ENCODE results near the gene CDH23. TPM values are rescaled to one million over a fixed set of nuclear protein-coding genes. Genes with fewer than 3 reads are reported as not detected.

CDH23 gene
- polyA plus RNA-seq, 2 donors, result 1.6 to 3.2 TPM

DNA sequence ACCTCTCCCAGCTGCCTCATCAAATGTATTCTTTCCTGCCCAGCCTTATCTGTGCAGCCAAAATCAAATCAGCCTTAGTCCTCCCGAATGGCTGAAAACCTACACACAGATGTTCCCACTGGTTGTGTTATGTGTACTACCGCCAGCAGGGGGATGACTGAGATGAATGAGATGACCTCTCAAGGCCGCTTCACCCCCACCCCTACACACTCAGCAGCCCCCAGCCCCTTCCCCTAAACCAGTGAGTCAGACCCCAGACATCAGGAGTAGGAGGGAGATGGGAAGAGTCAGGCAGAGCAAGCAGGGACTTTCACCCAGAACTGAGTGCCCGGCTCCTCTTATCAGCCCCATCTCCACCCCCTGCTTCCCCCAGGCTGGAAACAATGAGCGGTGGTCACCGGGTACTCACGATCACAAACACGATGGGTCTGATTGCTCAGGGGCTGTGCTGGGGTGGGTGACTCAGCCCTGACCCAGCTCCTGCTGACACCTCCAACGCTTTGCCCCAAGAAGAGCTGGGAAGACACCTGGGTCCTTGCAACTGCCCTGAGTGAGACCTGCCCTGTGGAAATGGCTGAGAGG is 329.4 kb downstream of the CDH23 start:
- no peaks in the 10 kb centered on the region for H3K27me3 ChIP-seq (ENCODE audit: control insufficient read depth in 1 of 2, insufficient read depth in 2 of 2, low read length in 2 of 2)
- no peaks in the 10 kb centered on the region for H3K9me3 ChIP-seq (ENCODE audit: control insufficient read depth in 2 of 2, insufficient read depth in 1 of 2, low read depth in 1 of 2, low read length in 1 of 2)
- no peak overlapping the region for H3K4me3 ChIP-seq (ENCODE audit: low read depth in 1 of 2, low read length in 2 of 2)
- no peaks in the 10 kb centered on the region for H3K36me3 ChIP-seq (ENCODE audit: control insufficient read depth in 2 of 2, insufficient read depth in 2 of 2, low read length in 1 of 2)
- peak overlapping the region; percentile 90 to 94 for H3K27ac ChIP-seq (ENCODE audit: low read depth in 2 of 2, low read length in 1 of 2)
- peaks cover 5 to 27% of the 10 kb centered on the region in 2 donors for H3K4me1 ChIP-seq (ENCODE audit: control insufficient read depth in 2 of 2, insufficient read depth in 2 of 2, low read length in 1 of 2)
- 48 to 63% methylated on average over 9 of the region's 9 CpGs for WGBS, 2 donors

DNA sequence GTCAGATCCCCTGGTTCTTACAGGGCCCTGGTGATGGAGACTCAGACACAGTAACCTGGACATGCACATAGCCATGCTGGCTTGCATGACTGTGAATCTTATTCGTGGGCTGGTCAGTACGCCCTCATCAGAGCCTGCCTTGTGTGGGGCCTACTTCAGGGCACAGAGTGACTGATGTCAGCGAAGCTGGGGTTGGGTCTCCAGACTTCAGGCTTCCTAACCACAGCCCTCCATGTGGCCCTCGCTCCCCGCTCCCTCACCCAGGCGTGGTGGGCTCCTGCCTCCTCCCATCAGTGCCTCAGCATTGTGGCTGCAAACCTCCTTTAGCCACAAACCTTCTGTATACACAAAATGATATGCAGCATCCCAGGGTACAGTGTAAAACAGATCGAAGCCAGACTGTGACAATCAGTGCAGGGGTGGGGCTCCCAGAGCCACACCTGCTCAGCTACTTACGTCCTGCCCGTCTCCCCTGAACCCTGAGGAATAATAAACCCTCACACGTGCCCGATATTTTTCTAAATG is 329.9 kb downstream of the CDH23 start:
- Histone ChIP-seq H3K27me3 (ENCODE audit: control insufficient read depth in 1 of 2, insufficient read depth in 2 of 2, low read length in 2 of 2) (no peaks in the 10 kb centered on the region), H3K36me3 (ENCODE audit: control insufficient read depth in 2 of 2, insufficient read depth in 2 of 2, low read length in 1 of 2) (no peaks in the 10 kb centered on the region), H3K4me1 (ENCODE audit: control insufficient read depth in 2 of 2, insufficient read depth in 2 of 2, low read length in 1 of 2) (peaks cover 5 to 25% of the 10 kb centered on the region in 2 donors), H3K9me3 (ENCODE audit: control insufficient read depth in 2 of 2, insufficient read depth in 1 of 2, low read depth in 1 of 2, low read length in 1 of 2) (no peaks in the 10 kb centered on the region), H3K27ac (ENCODE audit: low read depth in 2 of 2, low read length in 1 of 2) (peak overlapping the region; percentile 90 to 94), H3K4me3 (ENCODE audit: low read depth in 1 of 2, low read length in 2 of 2) (no peak overlapping the region)
- 66 to 82% methylated on average over 11 of the region's 11 CpGs for WGBS, 2 donors

DNA sequence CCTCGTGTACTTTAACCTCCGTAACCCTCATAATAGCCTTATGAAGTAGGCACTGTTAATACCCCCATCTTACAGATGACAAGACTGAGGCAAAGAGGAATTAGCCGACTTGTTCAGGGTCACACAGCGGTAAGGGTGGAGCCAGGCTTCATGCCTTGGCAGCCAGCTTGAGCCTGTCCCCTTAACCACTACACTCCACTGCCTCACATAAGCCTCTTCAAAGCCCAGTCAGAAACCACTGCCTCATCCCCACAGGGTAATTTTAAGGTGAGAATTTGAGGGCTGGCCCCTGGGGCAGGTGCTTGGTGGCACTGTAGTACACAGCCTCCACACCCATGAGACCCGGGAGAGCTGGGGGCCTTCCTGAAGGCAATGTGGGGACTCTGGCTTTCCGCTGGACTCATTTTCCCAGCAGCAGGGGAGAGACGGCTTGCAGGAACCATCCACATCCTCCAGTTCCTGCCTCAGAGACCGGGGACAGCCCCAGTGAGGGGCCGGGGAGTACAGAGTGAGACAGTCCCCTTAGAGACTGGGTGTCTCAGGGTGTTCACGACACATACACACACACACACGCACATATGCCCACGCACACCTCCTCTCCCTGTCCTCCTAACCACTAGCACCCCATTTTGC is 330.5 kb downstream of the CDH23 start:
- WGBS, 2 donors, result 48 to 58% methylated on average over 11 to 12 of the region's 12 CpGs
- H3K36me3 ChIP-seq (ENCODE audit: control insufficient read depth in 2 of 2, insufficient read depth in 2 of 2, low read length in 1 of 2), result no peaks in the 10 kb centered on the region
- H3K4me3 ChIP-seq (ENCODE audit: low read depth in 1 of 2, low read length in 2 of 2), result no peak overlapping the region
- H3K27me3 ChIP-seq (ENCODE audit: control insufficient read depth in 1 of 2, insufficient read depth in 2 of 2, low read length in 2 of 2), result no peaks in the 10 kb centered on the region
- peak overlapping the region; percentile 90 to 94 for H3K27ac ChIP-seq (ENCODE audit: low read depth in 2 of 2, low read length in 1 of 2)
- H3K4me1 ChIP-seq (ENCODE audit: control insufficient read depth in 2 of 2, insufficient read depth in 2 of 2, low read length in 1 of 2), result peaks cover 5 to 26% of the 10 kb centered on the region in 2 donors
- no peaks in the 10 kb centered on the region for H3K9me3 ChIP-seq (ENCODE audit: control insufficient read depth in 2 of 2, insufficient read depth in 1 of 2, low read depth in 1 of 2, low read length in 1 of 2)

DNA sequence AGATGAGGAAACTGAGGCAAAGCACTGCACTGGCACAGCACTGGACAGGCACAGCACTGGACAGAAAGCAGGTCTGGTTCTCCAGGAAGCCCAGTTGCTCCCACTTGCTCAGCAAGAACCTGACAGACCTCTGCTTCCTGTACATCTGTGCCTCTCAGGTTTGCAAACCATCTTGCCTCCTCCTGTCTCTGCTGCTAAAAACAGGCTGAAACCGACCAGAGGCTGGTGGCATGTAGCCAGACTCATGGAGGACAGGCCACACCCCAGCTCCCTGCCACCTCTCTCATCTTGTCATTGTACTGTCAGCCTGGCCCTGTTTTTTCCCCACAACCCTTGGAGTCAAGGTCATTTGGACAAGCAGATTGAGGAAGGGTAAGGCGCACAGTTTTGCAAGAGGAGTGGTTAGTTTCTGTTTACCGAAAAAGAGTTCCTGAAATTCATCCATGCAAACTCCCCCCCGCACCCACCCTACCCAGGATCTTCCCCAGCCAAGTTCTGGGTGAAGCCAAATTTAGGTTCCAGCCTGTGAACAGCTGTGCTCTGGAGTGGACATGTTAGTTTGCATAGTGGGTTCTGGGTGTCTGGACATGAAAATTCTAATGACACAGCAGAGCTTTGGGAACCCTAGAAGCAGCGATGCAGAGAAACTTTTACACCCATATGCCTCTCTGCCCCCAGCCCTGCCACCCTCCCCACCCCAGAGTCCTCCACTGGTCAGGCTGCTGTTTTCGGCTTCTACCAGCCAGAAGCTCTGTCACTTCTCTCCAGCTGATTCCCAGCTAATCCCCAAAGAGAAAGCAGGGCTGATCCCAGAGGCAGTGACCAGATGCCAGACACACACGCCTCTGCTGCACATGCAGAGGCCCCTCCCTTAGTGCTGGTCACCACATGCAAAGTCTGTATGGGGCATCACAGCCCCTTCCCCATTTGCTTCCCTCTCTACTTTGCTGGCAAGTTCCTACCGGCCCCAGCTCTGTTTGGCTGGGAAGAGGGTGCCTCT is 331.3 kb downstream of the CDH23 start:
- Histone ChIP-seq H3K9me3 (ENCODE audit: control insufficient read depth in 2 of 2, insufficient read depth in 1 of 2, low read depth in 1 of 2, low read length in 1 of 2) (no peaks in the 10 kb centered on the region), H3K27ac (ENCODE audit: low read depth in 2 of 2, low read length in 1 of 2) (peak overlapping the region; percentile 90 to 94), H3K4me1 (ENCODE audit: control insufficient read depth in 2 of 2, insufficient read depth in 2 of 2, low read length in 1 of 2) (peaks cover 5 to 26% of the 10 kb centered on the region in 2 donors), H3K27me3 (ENCODE audit: control insufficient read depth in 1 of 2, insufficient read depth in 2 of 2, low read length in 2 of 2) (no peaks in the 10 kb centered on the region), H3K36me3 (ENCODE audit: control insufficient read depth in 2 of 2, insufficient read depth in 2 of 2, low read length in 1 of 2) (no peaks in the 10 kb centered on the region), H3K4me3 (ENCODE audit: low read depth in 1 of 2, low read length in 2 of 2) (no peak overlapping the region)
- WGBS, 2 donors, result 11 to 21% methylated on average over 8 of the region's 8 CpGs

DNA sequence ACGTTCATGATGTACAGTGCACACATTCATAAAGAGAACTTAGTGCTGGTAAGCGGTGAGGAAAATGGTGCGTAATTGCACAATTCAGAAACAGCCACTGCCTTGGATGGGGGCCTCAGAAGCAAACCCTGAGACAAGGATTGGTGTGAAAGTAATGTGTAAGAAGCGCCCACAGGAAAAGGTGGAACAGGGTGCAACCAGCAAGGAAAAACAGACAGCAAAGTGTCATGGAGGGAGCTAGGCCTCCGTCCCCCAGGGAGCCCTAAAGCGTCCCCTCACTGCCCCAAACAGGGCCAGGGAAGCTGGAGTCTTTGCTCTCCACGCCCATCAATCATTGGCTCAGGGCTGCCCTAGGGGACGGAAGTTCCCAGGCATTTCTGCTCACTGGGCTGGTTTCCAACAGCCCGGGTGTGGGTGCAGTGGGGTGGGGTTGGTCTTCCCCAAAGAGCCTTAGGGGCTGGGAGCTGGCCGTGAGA is 332.5 kb downstream of the CDH23 start:
- WGBS, 2 donors, result 33 to 42% methylated on average over 10 of the region's 10 CpGs
- H3K36me3 ChIP-seq (ENCODE audit: control insufficient read depth in 2 of 2, insufficient read depth in 2 of 2, low read length in 1 of 2), result no peaks in the 10 kb centered on the region

DNA sequence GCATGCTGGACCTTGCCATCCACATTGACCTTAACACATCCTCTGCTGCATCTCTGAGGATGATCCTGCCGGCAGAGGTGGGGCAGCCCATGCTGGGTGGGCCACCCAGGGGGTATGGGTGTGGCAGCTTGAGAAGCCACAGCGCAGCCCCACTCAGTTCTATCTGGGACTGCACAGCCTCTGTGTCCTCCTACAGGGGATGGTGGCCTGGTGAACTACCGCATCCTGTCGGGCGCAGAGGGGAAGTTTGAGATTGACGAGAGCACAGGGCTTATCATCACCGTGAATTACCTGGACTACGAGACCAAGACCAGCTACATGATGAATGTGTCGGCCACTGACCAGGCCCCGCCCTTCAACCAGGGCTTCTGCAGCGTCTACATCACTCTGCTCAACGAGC is 335.1 kb downstream of the CDH23 start:
- H3K4me3 ChIP-seq (ENCODE audit: low read depth in 1 of 2, low read length in 2 of 2), result no peak overlapping the region
- H3K4me1 ChIP-seq (ENCODE audit: control insufficient read depth in 2 of 2, insufficient read depth in 2 of 2, low read length in 1 of 2), result peaks cover 5 to 45% of the 10 kb centered on the region in 2 donors
- H3K27ac ChIP-seq (ENCODE audit: low read depth in 2 of 2, low read length in 1 of 2), result no peak overlapping the region
- H3K36me3 ChIP-seq (ENCODE audit: control insufficient read depth in 2 of 2, insufficient read depth in 2 of 2, low read length in 1 of 2), result no peaks in the 10 kb centered on the region
- no peaks in the 10 kb centered on the region for H3K27me3 ChIP-seq (ENCODE audit: control insufficient read depth in 1 of 2, insufficient read depth in 2 of 2, low read length in 2 of 2)
- 87 to 94% methylated on average over 12 of the region's 12 CpGs for WGBS, 2 donors
- H3K9me3 ChIP-seq (ENCODE audit: control insufficient read depth in 2 of 2, insufficient read depth in 1 of 2, low read depth in 1 of 2, low read length in 1 of 2), result no peaks in the 10 kb centered on the region

More for the DNA sequence above, 332.5 kb downstream of the CDH23 start:
- Histone ChIP-seq H3K4me3 (ENCODE audit: low read depth in 1 of 2, low read length in 2 of 2) (no peak overlapping the region), H3K4me1 (ENCODE audit: control insufficient read depth in 2 of 2, insufficient read depth in 2 of 2, low read length in 1 of 2) (peaks cover 5 to 24% of the 10 kb centered on the region in 2 donors), H3K27me3 (ENCODE audit: control insufficient read depth in 1 of 2, insufficient read depth in 2 of 2, low read length in 2 of 2) (no peaks in the 10 kb centered on the region), H3K9me3 (ENCODE audit: control insufficient read depth in 2 of 2, insufficient read depth in 1 of 2, low read depth in 1 of 2, low read length in 1 of 2) (no peaks in the 10 kb centered on the region), H3K27ac (ENCODE audit: low read depth in 2 of 2, low read length in 1 of 2) (peak overlapping the region; percentile 90 to 94)

DNA sequence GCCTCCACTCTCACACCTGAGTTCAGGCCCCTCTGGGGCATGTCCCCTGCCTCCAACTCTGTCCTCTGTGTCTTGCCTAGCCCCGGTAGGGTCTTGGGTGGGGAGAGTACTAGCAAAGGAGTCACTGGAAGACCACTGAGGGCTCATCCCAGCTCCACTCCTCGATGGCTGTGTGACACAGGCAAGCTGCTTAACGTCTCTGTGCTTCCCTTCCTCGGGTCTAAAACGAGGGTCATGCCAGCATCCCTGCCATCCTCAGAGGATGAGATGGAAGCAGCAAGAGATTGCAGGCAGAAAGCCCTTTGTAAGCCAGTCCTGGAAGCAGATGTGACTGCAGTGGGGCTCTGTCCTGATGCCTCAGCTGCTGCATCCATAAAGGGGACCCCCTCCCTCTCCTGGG is 338.1 kb downstream of the CDH23 start:
- Histone ChIP-seq H3K4me1 (ENCODE audit: control insufficient read depth in 2 of 2, insufficient read depth in 2 of 2, low read length in 1 of 2) (peaks cover 6 to 50% of the 10 kb centered on the region in 2 donors), H3K27me3 (ENCODE audit: control insufficient read depth in 1 of 2, insufficient read depth in 2 of 2, low read length in 2 of 2) (no peaks in the 10 kb centered on the region), H3K36me3 (ENCODE audit: control insufficient read depth in 2 of 2, insufficient read depth in 2 of 2, low read length in 1 of 2) (no peaks in the 10 kb centered on the region), H3K9me3 (ENCODE audit: control insufficient read depth in 2 of 2, insufficient read depth in 1 of 2, low read depth in 1 of 2, low read length in 1 of 2) (no peaks in the 10 kb centered on the region), H3K27ac (ENCODE audit: low read depth in 2 of 2, low read length in 1 of 2) (no peak overlapping the region), H3K4me3 (ENCODE audit: low read depth in 1 of 2, low read length in 2 of 2) (no peak overlapping the region)
- 85 to 86% methylated on average over 5 of the region's 5 CpGs for WGBS, 2 donors

DNA sequence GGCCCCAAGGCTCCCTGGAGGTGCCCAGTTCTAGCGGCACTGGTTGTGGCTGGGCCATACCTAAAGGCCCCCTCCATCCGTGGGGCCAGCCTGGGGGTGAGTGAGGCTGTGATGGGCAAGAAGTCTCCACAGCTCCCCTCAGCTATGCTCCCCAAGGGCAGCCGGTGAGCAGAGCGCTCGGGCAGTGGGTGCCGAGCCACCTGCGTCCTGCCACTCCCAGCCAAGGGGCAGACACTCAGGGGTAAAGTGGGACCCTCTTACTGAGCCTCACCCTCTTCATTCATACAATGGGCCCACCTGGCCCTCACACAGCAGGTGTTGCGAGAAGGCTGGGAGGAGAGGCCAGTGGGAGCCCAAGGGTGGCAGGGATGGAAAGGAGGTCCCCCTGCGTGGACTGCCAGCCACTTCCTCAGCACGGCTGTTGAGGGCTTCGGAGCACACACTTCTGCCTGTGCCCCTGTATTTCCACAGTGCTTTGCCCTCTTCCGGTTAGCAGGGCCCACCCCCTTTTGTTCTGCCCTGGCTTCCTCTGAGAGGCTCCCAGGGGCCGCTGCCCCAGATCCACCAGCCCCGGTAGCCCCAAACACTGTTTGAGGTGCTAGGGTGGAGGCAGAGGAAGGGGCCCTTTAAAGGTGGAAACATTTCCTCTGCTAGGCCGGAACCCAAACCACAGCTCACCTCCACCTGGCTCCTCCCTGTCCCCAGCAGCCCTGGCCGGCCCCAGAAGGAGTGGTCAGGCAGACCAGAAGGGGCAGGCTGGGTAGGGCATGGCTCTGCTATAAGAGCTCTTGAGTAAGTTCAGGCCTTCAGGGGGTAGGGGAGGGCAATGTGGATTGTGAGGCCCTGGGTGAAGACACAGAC is 339.2 kb downstream of the CDH23 start:
- Histone ChIP-seq H3K9me3 (ENCODE audit: control insufficient read depth in 2 of 2, insufficient read depth in 1 of 2, low read depth in 1 of 2, low read length in 1 of 2) (no peaks in the 10 kb centered on the region), H3K27ac (ENCODE audit: low read depth in 2 of 2, low read length in 1 of 2) (peak overlapping the region; percentile 85 to 86), H3K36me3 (ENCODE audit: control insufficient read depth in 2 of 2, insufficient read depth in 2 of 2, low read length in 1 of 2) (no peaks in the 10 kb centered on the region), H3K4me1 (ENCODE audit: control insufficient read depth in 2 of 2, insufficient read depth in 2 of 2, low read length in 1 of 2) (peaks cover 11 to 55% of the 10 kb centered on the region in 2 donors), H3K27me3 (ENCODE audit: control insufficient read depth in 1 of 2, insufficient read depth in 2 of 2, low read length in 2 of 2) (no peaks in the 10 kb centered on the region), H3K4me3 (ENCODE audit: low read depth in 1 of 2, low read length in 2 of 2) (no peak overlapping the region)
- WGBS, 2 donors, result 80 to 87% methylated on average over 16 of the region's 16 CpGs

All from esophagus (tissue), 2 donors.